GM19452 (cell line): Measurements from ENCODE around the gene CLDN18.
A peak's percentile ranks its signal among the peaks of the same experiment; 100 is the strongest.

Source experiments
- ATAC-seq: cut with Tn5 transposase; IDR thresholded peaks from one replicate; pipeline ENCODE4 v1.9.1; 2021; ENCODE audit not compliant: unreplicated experiment

The CLDN18 gene

DNA sequence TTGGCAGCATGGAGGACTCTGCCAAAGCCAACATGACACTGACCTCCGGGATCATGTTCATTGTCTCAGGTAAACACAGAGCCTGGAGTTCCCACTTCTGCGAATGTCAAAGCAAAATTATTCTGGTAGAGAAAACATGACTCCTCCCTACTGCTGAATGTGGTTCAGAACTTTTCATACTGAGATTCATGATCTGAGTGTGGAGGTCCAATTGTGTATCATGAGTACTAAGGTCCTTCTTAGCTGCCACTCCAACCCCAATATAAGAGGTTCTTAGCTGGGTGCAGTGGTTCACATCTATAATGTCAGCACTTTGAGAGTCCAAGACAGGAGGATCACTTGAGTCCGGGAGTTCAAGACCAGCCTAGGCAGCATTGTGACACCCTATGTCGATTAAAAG lies 13.8 kb downstream of the CLDN18 start:
- ATAC-seq, result no peak

DNA sequence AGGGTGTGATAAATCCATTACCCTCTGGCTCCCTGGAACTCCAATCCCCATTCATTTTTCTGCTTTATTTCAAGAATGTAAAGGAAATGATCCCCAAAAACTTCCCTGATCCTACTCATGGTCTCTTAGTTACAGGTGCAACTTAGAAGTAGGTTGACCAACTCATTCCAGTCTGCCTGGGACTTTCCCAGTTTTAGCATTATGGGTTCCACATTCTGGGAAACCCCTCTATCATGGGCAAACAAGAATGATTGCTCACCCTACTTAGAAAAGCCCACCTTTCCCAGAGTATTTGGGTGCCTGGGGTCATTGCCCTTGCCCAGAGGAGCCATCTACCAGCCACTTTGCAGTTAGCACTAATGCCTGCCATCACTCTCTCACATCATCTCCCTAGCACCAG lies 15.6 kb downstream of the CLDN18 start:
- ATAC-seq, result no peak

GRCh38 chr3:138027821-138028220 lies 17.9 kb downstream of the CLDN18 start:
- ATAC-seq, result no peak

DNA sequence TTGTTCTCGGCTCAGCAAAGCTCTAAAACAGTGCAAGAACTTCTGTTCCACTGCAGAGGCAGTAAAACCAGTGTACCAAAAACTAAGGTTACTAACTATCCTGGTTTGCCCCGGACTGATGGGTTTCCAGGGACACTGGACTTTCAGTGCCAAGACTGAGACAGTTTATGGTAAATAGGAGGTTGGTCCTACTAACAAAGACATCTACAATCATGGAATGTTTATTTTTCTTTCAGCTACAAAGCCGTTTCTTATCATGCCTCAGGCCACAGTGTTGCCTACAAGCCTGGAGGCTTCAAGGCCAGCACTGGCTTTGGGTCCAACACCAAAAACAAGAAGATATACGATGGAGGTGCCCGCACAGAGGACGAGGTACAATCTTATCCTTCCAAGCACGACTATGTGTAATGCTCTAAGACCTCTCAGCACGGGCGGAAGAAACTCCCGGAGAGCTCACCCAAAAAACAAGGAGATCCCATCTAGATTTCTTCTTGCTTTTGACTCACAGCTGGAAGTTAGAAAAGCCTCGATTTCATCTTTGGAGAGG lies 20.8 kb downstream of the CLDN18 start:
- ATAC-seq, result no peak

- ATAC-seq, result no peak
Measured at GRCh38 chr3:138031536-138031935, 21.6 kb downstream of the CLDN18 start.

- peak; percentile 55 for ATAC-seq
Measured at GRCh38 chr3:138032567-138032966, 22.6 kb downstream of the CLDN18 start.

DNA sequence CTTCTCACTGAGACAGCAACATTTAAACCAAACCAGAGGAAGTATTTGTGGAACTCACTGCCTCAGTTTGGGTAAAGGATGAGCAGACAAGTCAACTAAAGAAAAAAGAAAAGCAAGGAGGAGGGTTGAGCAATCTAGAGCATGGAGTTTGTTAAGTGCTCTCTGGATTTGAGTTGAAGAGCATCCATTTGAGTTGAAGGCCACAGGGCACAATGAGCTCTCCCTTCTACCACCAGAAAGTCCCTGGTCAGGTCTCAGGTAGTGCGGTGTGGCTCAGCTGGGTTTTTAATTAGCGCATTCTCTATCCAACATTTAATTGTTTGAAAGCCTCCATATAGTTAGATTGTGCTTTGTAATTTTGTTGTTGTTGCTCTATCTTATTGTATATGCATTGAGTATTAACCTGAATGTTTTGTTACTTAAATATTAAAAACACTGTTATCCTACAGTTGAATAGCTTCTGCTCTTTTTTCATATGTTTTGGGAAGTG lies 23.3 kb downstream of the CLDN18 start:
- no peak for ATAC-seq

DNA sequence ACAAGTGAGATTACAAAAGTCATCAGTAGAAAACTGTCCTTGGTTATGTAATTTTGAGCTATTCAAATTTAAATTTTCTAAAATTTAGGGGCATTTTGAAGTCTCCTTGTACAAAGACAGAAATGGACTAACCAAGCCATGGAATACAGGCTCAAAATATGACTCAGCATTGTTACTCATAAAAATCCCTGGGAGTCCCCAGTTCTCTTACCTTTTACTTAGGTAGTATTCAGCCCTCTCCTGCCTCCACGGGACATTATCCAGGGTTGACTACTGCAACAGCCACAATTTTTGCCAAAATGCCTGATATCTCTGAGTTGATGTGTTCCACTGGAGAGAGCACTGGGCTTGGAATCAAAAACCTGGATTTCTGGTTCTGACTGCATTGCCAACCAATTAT lies 25.0 kb downstream of the CLDN18 start:
- ATAC-seq, result no peak

- ATAC-seq, result no peak
Measured at GRCh38 chr3:138036572-138036971, 26.6 kb downstream of the CLDN18 start.

GRCh38 chr3:138038725-138039462 lies 28.9 kb downstream of the CLDN18 start:
- ATAC-seq, result no peak

DNA sequence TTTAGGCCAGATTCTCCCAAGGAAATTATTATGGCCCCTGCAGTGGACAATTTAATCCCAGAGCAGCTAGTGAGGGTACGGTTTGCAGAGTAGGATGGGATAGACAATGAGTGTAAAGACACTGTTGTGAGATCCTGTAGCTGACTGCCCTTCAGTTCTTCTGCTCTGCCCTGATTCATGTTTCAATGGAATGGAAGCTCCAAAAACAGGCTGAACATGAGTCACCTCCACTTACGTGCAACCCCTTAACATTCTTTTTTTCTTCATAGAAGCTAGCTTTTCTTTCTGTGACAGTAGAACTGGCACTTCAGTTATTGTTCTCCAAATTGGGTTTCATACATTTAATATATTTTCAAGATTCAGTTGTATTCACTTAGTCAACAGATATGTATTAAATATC lies 32.1 kb downstream of the CLDN18 start:
- no peak for ATAC-seq

- ATAC-seq, result no peak
Measured at GRCh38 chr3:138043266-138044029, 33.5 kb downstream of the CLDN18 start.

DNA sequence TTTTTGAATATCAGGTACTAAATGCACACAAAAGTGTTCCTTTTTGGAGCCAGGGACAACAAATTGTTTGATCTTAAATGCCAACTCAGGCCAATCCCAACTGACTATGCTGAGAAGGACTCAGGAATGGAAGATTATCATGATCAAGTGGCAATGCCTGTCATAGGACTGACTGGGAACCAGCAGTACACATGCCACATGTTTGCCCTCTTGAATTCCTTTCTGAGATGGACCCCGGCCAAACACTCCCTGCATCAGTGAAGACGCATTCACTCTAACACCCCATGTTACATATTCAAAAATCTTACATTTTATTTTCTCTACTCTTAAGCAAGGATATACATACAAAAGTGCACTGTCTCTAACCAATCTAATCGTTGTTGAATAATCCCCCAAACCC lies 36.1 kb downstream of the CLDN18 start:
- ATAC-seq, result no peak

GRCh38 chr3:138046955-138047354 lies 37.0 kb downstream of the CLDN18 start:
- ATAC-seq, result no peak

DNA sequence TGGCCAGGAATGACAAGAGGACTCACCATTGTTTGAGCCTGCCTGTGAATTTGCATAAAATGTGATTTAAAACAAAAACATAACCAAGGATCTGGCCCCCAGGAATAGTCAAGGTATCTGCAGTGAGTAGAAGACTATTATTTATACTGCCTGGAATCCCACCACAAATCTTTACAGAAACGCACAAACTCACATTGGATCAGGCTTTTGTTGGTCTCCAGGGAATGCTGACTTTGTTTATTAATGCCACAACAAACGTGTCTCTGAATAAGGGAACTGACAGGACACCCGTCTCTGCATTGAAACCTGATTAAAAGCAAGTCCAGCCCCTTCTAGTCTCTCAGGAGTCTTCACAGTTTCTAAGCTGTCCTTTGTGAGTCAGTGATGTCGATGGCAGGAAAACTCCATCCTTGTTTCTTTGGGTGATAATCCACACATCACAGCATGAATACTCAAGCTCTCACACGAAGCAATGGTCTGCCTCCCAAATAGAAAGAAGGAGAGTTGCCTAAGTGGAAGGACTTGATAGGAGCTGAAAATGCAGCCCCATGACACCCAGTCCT lies 37.7 kb downstream of the CLDN18 start:
- ATAC-seq, result no peak

DNA sequence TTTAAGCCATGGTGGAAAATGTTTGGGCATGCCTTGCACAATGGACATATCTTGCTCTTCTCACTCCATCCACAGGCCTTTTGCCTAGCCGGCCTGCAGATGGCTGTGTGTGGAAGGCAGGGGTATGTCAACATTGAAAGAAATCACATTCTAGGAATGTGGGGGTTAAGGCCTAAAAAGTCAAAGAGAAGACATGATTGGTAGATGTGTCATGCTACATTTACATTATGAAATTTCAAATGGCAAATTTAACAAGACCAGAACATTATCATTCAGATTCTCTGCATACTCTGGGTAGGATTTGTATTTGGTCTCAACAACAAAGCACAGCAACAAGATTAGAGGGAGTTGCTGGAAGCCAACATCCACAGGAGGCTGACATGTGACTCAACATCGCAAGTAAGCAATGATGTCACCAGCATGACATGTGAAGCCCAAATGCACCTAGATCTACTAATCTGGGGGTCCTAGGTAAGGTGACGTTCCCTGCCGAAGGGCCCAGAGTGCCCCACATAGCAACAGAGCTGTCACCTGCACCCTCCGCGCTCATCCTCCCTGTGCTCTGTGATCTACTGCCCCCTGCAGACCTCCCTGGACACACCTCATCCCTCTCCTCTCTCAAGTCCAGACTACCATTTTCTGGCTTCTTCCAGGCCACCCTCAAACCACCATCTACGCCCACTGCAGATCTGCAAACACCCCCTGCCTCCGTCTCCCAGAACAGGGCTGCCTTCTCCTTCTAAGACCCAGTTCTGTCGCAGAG lies 39.4 kb downstream of the CLDN18 start:
- no peak for ATAC-seq

- ATAC-seq, result peak; percentile 90
Measured at GRCh38 chr3:138051947-138052802, 42.2 kb downstream of the CLDN18 start.

DNA sequence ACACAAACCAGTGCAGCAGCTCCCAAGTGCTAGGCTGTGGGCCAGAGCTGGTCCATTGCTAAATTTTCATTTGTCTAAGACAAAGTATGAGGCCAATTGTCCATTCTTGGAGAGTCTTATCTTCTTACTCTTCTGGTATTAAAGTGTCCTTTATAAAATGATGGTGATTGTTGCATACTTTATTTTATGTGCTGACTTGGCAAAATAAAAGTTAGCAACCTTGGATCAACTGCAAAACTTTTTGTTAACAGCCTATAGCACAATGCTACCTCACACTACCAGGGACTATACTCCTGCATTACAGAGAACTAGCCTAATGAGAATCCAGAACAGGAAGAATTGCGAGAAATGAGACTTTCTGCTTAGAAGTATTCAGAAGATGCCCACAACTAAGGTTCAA lies 44.1 kb downstream of the CLDN18 start:
- ATAC-seq, result no peak

DNA sequence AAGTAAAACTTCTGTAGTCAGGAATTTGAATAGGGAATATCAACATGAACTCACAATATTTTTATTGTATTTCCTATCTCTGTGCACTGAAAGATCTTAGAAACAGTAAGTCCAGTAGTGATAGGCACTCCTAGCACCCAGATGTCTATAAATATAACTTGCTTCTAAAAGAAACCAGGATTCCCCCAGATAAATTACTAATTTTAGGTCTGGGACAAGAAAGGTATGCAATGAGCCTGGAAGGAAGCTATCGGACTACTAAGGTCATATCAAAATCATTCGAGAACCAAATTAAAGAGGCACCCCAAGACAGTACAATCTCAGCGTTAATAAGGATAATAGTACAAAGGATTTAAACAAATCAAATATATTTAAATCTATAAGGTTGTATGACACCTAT lies 47.4 kb downstream of the CLDN18 start:
- no peak for ATAC-seq

DNA sequence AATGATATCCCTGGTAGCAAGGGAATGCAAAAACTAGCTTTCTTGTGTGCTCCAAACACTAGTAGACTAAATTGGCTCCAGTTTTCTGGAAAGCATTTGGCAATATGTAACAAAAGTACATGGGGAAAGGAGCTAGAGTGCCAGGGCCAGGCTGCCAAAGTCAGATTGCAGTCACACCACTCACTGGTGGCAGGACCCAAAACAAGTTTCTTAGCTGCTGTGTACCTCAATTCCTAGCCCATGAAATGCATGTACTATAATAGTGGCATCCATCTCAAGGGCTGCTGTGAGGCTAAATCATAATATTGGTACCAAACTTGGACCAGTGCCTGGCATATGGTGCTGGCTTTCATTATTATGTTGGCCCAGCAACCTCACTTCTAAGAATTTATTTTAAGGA lies 49.3 kb downstream of the CLDN18 start:
- no peak for ATAC-seq
